Heart right ventricle (tissue), 16 donors: ENCODE data around the gene CCR5AS.
"Not testable (repeated sequence)": the region's sequence is repeated elsewhere in the genome, so short reads cannot be mapped to it uniquely, and the experiment has no call there.

ENCODE experiments used
- ATAC-seq, 8 donors: fragments of 200-7000 bp; cut with Tn5 transposase; one replicate each; pipeline ENCODE4 v1.9.1; 2020; ENCODE audit warnings: mild to moderate bottlenecking in 8 of 8, moderate library complexity in 8 of 8, moderate number of reproducible peaks in 1 of 8
- DNase-seq, 2 donors: peaks; one replicate each; pipeline ENCODE4 v3.0.0-alpha.2; 2020
- H3K27ac ChIP-seq, 10 donors: fragments of 200-600 bp; sonication (generic) in 2 of 10; one replicate each; pipeline versions ENCODE4 v1.5.0 to v1.8.0; 2020 to 2022; ENCODE audit warnings: mild to moderate bottlenecking in 3 of 10
- H3K27me3 ChIP-seq, 7 donors: fragments of 200-600 bp; one replicate each; pipeline ENCODE4 v1.8.0; 2021 to 2022; ENCODE audit warnings: mild to moderate bottlenecking in 2 of 7
- H3K36me3 ChIP-seq, 9 donors: fragments of 200-600 bp; sonication (generic) in 1 of 9; one replicate each; pipeline versions ENCODE4 v1.5.0 to v1.8.0; 2020 to 2022; ENCODE audit warnings: mild to moderate bottlenecking in 2 of 9
- H3K4me1 ChIP-seq, 9 donors: fragments of 200-600 bp; sonication (generic) in 1 of 9; one replicate each; pipeline versions ENCODE4 v1.5.0 to v1.8.0; 2020 to 2022; ENCODE audit warnings: mild to moderate bottlenecking in 4 of 9
- H3K4me3 ChIP-seq, 10 donors: fragments of 200-600 bp; sonication (generic) in 2 of 10; one replicate each; pipeline versions ENCODE4 v1.5.0 to v1.8.0; 2020 to 2022; ENCODE audit warnings: mild to moderate bottlenecking in 7 of 10, moderate library complexity in 2 of 10
- H3K9me3 ChIP-seq, 11 donors: fragments of 200-600 bp in 10 of 11; sonication (generic) in 2 of 11; one replicate each; pipeline versions ENCODE4 v1.5.0 to v1.8.0; 2013 to 2022; ENCODE audit warnings: mild to moderate bottlenecking in 2 of 11, control low read depth in 1 of 11, moderate library complexity in 1 of 11
- WGBS, 2 donors: extraction: QIAGEN DNeasy Blood & Tissue Kit; methylation state at CpG; one replicate each; pipeline ENCODE4 v1.1.7; 2013; ENCODE audit warnings: inconsistent platforms in 1 of 2; 5-methylcytosine and 5-hydroxymethylcytosine counted together
- intact Hi-C, 10 donors: fragments of 100-400 bp; cut with DNase I; formaldehyde crosslinking; loops; one replicate each; pipeline versions ENCODE4 v1.11.1 to v1.14.2; 2022
- TF ChIP-seq, protein P1 (sequence below), 9 donors: fragments of 200-600 bp; sonication (generic) in 2 of 9; IDR thresholded peaks; one replicate each; pipeline versions ENCODE4 v1.5.0 to v1.8.0; 2021 to 2022; ENCODE audit warnings: antibody characterized with exemption in 9 of 9, mild to moderate bottlenecking in 5 of 9, moderate library complexity in 1 of 9
- donor health status: Arrhythmogenic right ventricular cardiomyopathy.
- donor health status: ischemic (EF 13 %, LVEDD 7.1; RV severe dilation, severe dysfunction).
- donor health status: healthy with polysubstance abuse.
- donor health status: DM: no; HTN: yes; CAD: no.
- donor health status: DM: no; HTN: no; CAD: no.
- donor health status: ischemic (EF 25% LVEDD 6.9; RV normal size, moderate dysfunction).
- donor health status: ischemic (EF 25% LVEDD 5.7; RV mildly dilated, moderate dysfunction).
- donor health status: healthy.
- donor health status: DM: yes; HTN: yes; CAD: no.
- donor health status: Ischemic cardiomyopathy.
- donor health status: ischemic (EF 35%, LVEDD 5.7; RV mildly dilated, moderate dysfunction).
- donor health status: nonischemic (EF 11% LVEDD 7.7; RV severe dilation, severe dysfunction).
- donor health status: DM: yes; HTN: yes; CAD: no.
- donor health status: PGD.
- donor health status: ischemic (EF 29% LVEDD 5.4; RV normal size, mild dysfunction).
- donor health status: nonischemic (EF 23%, LVEDD 6.1; RV moderate dilation, normal function).

CCR5AS gene

DNA sequence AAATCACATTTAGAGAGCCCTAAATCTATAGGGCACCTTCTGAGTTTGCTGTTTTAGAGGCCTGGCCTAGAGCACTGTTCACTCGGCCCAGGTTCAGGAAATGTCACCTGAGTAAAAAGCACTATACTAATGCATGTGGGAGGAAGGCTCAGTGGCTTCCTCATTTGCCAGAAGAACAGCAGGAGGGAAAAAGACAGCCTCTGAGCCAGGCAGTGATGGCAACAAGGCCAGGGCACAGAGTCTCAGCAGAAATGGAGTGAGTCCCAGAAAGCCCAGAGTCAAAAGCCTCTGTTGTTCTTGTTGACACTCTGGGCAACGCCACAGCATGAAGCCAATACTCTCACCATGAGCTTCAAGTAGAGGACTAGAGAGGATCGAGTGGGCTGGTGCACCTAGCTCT is 32.0 kb upstream of the CCR5AS start:
- Histone ChIP-seq H3K9me3 (no peaks in the 10 kb centered on the region), H3K27me3 (no peaks in the 10 kb centered on the region), H3K4me3 (no peak overlapping the region), H3K27ac (no peak overlapping the region), H3K36me3 (peaks cover 0 to 86% (median 5%) of the 10 kb centered on the region in 9 donors), H3K4me1 (no peaks in the 10 kb centered on the region)
- DNase-seq (no peak), ATAC-seq (no peak)
- intact Hi-C loops = loop anchor here in 2 of 10 donors (5.0 to 10.0 kb wide), 2 partner anchors 154 to 162 kb away; no protein-coding TSS in a partner anchor
- 88 to 90% methylated on average over 3 of the region's 3 CpGs for whole genome bisulfite sequencing, 2 donors
- TF ChIP-seq, protein P1, sequence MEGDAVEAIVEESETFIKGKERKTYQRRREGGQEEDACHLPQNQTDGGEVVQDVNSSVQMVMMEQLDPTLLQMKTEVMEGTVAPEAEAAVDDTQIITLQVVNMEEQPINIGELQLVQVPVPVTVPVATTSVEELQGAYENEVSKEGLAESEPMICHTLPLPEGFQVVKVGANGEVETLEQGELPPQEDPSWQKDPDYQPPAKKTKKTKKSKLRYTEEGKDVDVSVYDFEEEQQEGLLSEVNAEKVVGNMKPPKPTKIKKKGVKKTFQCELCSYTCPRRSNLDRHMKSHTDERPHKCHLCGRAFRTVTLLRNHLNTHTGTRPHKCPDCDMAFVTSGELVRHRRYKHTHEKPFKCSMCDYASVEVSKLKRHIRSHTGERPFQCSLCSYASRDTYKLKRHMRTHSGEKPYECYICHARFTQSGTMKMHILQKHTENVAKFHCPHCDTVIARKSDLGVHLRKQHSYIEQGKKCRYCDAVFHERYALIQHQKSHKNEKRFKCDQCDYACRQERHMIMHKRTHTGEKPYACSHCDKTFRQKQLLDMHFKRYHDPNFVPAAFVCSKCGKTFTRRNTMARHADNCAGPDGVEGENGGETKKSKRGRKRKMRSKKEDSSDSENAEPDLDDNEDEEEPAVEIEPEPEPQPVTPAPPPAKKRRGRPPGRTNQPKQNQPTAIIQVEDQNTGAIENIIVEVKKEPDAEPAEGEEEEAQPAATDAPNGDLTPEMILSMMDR (IDR thresholded peaks at IDR 0.05) = no peak

DNA sequence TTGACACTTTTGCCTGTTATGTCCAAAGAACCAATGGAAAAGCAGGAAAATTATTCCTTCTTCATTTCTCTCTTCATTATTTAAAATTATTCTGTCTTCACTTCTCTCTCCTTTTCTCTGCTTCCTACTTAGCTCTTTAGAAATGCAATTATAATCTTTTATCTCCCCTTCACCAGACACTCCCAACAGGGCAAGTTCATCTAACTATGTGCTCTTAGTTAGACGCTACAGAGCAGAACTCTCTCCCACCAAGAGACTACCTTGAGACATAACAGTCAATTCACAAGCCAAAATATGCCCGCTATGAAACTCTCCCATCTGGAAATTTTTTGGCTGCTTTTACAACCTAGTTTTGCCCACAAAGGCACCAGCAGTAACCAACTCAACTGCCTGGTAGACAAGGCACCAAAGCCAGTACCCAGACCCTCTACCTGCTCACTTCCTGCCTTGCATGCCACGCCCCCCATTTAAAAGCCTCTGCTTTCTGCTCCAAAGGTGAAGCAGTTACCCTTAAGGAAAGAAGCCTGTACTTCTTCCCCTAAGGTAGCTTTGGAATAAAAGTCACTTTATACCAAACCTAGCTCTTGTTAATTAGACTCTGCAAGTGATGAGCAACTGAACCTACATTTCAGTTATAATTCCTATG is 28.3 kb upstream of the CCR5AS start:
- Histone ChIP-seq H3K36me3 (peaks cover 0 to 68% (median 0%) of the 10 kb centered on the region in 9 donors), H3K4me1 (no peaks in the 10 kb centered on the region), H3K4me3 (no peak overlapping the region), H3K27me3 (no peaks in the 10 kb centered on the region), H3K9me3 (peaks cover 0 to 22% (median 8%) of the 10 kb centered on the region in 11 donors), H3K27ac (no peak overlapping the region)
- ATAC-seq (no peak), DNase-seq (no peak)
- TF ChIP-seq, protein P1 (IDR thresholded peaks at IDR 0.05) = no peak
- WGBS, 2 donors = 80 to 84% methylated on average over 3 of the region's 3 CpGs
- intact Hi-C loops = loop anchor here in 2 of 10 donors (5.0 to 10.0 kb wide), 2 partner anchors 150 to 158 kb away; no protein-coding TSS in a partner anchor

DNA sequence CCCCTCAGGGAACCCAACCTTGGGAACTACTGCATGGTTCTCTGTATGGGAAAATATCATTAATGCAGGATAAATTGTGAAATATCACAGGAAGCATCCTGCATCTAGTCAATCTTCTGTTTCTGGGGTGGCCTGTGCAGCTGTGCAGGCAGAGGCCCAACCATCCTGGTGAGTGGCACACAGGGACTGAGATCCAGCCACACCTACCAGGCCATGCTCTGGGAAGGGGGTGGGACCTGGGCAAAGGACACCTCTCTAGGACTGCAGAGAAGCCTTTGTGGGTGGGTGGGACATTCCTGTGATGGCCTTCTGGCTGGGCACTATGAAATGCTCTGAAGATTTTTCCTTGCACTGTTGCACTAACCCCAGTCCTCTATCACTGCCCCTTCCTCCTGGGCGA is 27.0 kb upstream of the CCR5AS start:
- Histone ChIP-seq H3K9me3 (peaks cover 0 to 22% (median 8%) of the 10 kb centered on the region in 11 donors), H3K27me3 (no peaks in the 10 kb centered on the region), H3K27ac (no peak overlapping the region), H3K36me3 (peaks cover 0 to 58% (median 0%) of the 10 kb centered on the region in 9 donors), H3K4me3 (no peak overlapping the region), H3K4me1 (no peaks in the 10 kb centered on the region)
- ATAC-seq (peak in 1 of 8 donors; percentile 55), DNase-seq (no peak)
- intact Hi-C loops = loop anchor here in 1 of 10 donors (10.0 kb wide), 1 partner anchor 149 kb away; no protein-coding TSS in a partner anchor
- 95 to 98% methylated on average over 1 of the region's 1 CpG for WGBS, 2 donors
- TF ChIP-seq, protein P1 (IDR thresholded peaks at IDR 0.05) = no peak

DNA sequence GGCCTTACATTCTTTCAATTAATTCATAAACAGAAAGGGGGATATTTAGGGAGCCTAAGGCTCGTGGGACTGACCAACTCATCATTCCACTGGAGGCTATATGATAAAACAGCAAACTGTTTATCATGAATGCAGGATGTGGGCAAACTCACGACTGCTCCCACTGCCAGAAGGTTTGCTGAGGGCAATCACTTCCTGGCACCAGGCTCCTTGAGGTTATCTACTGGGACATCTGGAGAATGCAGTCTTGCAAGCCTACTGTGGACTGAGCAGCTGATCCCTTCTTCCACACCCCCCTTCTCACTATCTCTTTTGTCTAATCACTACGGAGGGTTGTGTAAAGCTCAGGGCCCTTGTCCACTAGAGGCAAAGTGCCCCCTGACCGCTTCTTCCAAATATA is 26.3 kb upstream of the CCR5AS start:
- Histone ChIP-seq H3K36me3 (peaks cover 0 to 51% (median 0%) of the 10 kb centered on the region in 9 donors), H3K9me3 (peaks cover 0 to 22% (median 8%) of the 10 kb centered on the region in 11 donors)
- H3K27me3 ChIP-seq, H3K4me3 ChIP-seq, H3K4me1 ChIP-seq, DNase-seq, H3K27ac ChIP-seq, ATAC-seq: not testable (repeated sequence)
- intact Hi-C loops = loop anchor here in 1 of 10 donors (10.0 kb wide), 1 partner anchor 148 kb away; no protein-coding TSS in a partner anchor
- 69 to 78% methylated on average over 4 of the region's 4 CpGs for WGBS, 2 donors

DNA sequence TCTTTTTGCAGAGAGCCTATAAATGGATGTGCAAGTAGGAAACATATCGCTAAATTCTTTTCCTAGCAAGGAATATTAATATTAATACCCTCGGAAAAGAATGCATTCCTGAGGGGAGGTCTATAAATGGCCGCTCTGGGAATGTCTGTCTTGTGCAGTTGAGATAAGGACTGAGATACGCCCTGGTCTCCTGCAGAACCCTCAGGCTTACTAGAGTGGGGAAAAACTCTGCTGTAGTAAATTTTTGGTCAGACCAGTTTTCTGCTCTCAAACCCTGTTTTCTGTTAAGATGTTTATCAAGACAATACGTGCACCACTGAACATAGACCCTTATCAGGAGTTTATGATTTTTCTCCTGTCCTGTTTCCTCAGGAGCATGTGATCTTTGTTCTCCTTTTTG is 25.0 kb upstream of the CCR5AS start:
- not testable (repeated sequence) for H3K4me3 ChIP-seq, ATAC-seq, DNase-seq, H3K27me3 ChIP-seq, H3K4me1 ChIP-seq, H3K27ac ChIP-seq
- Histone ChIP-seq H3K36me3 (peaks cover 0 to 42% (median 0%) of the 10 kb centered on the region in 9 donors), H3K9me3 (peaks cover 0 to 22% (median 8%) of the 10 kb centered on the region in 11 donors)
- 87 to 88% methylated on average over 5 of the region's 5 CpGs for WGBS, 2 donors
- intact Hi-C loops = loop anchor here in 1 of 10 donors (10.0 kb wide), 1 partner anchor 147 kb away; no protein-coding TSS in a partner anchor

DNA sequence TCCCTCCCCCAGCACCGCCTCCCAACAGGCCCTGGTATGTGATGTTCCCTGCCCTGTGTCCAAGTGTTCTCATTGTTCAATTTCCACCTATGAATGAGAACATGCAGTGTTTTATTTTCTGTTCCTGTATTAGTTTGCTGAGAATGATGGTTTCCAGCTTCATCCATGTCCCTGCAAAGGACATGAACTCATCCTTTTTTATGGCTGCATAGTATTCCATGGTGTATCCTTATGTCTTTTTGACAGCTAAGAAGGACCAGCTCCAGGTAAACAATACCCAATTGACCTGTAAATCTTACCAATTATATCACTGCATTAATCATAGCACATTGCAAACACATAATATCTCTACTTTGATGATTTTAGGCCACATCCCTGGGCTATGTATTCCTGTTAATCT is 24.0 kb upstream of the CCR5AS start:
- not testable (repeated sequence) for DNase-seq, H3K27me3 ChIP-seq, H3K4me1 ChIP-seq, H3K4me3 ChIP-seq, H3K27ac ChIP-seq, ATAC-seq
- Histone ChIP-seq H3K36me3 (peaks cover 0 to 32% (median 0%) of the 10 kb centered on the region in 9 donors), H3K9me3 (peaks cover 0 to 22% (median 8%) of the 10 kb centered on the region in 11 donors)
- WGBS, 2 donors = 95 to 100% methylated on average over 1 of the region's 1 CpG
- intact Hi-C loops = loop anchor here in 1 of 10 donors (10.0 kb wide), 1 partner anchor 146 kb away; no protein-coding TSS in a partner anchor
